Measurements from ENCODE around the gene ZNF750.
"Not testable (repeated sequence)": the region's sequence is repeated elsewhere in the genome, so short reads cannot be mapped to it uniquely, and the experiment has no call there.

Gene ZNF750

DNA sequence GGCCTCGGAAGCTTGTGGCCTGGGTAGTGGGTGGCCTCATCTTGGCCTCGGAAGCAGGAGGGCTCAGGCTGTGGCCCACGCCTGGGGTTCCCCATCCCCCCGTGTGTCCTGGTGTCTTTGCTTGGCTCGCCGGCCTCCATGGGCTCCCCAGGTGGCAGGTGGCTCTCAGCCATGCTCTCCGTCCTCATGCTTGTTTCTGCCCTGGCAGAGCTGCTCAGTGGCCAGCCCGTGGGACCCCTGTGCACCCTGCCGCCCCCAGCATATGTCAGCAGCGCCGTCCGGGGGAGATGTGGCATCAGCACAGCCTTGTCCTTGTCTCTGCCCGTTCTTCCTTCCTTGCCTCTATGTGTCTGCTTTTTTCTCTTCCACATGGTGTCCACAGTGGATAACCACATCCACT is 49.4 kb downstream of the ZNF750 start:
- no peak for FAIRE-seq

GRCh38 chr17:82789806-82790205 is 50.0 kb downstream of the ZNF750 start:
- FAIRE-seq, result no peak

GRCh38 chr17:82789051-82789592 is 50.7 kb downstream of the ZNF750 start:
- FAIRE-seq, result no peak

GRCh38 chr17:82788206-82789001 is 51.4 kb downstream of the ZNF750 start:
- FAIRE-seq, result no peak

DNA sequence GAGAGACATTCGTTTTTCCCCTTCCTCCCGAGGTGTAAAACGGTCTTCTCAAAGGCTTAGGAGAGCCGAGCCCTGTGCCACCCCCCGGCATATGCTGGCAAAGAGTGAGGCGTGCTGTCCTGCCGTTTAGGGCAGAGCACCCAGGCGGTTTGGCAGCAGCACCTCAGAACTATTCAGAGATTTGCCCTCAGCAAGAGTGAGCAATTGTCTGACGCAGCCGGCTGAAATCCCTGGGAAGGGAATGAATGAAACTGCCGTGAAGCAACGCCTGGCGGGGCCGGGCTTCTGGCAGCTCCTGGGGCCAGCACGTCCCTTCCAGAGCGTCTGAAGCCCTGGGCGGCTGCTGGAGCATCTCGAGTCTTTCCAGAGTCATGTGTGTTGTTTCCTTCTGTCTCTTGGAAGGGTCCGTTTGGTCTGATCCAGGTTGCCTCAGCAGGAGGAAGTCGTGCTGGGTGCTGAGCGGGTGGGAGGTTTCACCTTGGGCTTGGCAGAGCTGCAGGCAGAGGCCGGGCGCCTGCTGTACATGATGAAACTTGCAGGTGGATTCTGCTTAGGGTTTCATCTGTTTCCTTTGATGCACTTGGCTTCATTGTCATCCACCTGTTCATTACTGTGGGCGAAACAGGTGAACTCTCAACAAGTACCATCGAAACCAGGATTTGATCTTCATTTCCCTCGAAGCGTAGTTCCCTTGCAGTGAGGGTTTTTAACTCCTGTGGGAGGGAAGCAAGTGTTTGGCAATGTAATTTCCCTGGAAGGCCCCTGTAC is 52.6 kb downstream of the ZNF750 start:
- no peak for FAIRE-seq

DNA sequence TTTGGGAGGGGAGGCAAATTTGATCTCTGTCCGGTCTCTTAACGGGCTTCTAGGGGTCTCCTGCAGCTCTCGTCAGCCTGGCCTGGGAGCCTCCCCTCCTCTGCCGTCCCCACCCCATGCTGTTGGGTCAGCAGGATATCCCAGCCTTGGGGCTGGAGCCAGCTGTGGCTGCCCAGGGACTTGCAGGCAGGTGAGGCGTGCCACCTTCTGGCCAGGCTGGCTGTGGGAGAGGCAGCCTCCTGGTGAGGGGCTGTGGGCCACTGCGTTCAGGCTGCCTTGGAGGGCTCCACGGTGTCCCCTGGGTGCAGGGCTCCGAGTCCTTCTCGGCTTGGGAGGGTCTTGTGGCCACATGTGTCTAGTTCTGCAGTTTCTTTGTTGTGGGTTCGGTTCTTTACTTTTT is 53.4 kb downstream of the ZNF750 start:
- FAIRE-seq, result no peak

DNA sequence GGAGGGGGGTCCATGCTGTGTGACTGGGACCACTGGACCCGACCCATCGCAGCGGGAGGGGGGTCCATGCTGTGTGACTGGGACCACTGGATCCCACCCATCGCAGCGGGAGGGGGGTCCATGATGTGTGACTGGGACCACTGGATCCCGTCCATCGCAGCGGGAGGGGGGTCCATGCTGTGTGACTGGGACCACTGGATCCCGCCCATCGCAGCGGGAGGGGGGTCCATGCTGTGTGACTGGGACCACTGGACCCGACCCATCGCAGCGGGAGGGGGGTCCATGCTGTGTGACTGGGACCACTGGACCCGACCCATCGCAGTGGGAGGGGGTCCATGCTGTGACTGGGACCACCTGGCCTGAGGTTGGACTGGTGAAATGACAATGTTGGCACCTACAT is 54.2 kb downstream of the ZNF750 start:
- FAIRE-seq, result not testable (repeated sequence)

GRCh38 chr17:82783498-82783897 is 56.3 kb downstream of the ZNF750 start:
- no peak for FAIRE-seq

DNA sequence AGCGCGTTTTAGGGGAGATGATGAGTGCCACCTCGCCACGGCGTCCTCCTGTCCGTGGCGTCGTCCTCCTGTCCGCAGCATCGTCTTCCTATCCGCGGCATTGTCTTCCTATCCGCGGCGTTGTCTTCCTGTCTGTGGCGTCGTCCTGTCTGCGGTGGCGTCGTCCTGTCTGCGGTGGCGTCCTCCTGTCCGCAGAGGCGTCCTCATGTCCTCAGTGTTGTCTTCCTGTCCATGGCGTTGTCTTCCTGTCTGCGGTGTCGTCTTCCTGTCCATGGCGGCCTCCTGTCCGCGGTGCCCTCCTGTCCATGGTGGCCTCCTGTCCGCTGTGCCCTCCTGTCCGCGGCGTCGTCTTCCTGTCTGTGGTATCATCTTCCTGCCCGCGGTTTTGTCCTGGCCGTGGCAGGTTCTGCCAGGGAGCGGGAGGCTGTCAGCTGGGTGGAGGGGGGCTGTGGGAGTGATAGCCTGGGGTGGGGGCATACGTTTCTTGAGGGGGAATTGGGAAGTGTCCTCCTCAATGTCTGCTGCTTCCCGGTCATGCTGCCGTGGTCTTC is 57.1 kb downstream of the ZNF750 start:
- FAIRE-seq, result no peak

DNA sequence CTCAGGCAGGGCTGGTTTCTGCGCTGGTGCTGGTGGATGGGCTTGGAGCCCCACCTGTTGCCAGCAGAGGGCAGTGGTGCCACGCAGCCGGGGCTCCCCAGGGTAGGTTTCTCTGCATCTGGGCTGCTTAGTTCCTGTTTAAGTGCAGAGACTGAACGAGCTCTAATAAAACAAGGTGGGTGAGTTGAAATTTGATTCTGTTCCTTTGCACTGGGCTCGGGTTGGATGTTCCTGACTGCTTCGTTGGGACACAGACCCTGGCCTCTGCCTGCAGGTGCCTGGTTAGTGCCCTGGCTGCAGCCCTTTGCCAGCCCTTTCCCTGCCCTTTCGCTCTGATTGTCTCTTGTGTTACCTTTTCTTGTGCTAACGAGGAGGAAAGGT is 57.9 kb downstream of the ZNF750 start:
- FAIRE-seq, result no peak

DNA sequence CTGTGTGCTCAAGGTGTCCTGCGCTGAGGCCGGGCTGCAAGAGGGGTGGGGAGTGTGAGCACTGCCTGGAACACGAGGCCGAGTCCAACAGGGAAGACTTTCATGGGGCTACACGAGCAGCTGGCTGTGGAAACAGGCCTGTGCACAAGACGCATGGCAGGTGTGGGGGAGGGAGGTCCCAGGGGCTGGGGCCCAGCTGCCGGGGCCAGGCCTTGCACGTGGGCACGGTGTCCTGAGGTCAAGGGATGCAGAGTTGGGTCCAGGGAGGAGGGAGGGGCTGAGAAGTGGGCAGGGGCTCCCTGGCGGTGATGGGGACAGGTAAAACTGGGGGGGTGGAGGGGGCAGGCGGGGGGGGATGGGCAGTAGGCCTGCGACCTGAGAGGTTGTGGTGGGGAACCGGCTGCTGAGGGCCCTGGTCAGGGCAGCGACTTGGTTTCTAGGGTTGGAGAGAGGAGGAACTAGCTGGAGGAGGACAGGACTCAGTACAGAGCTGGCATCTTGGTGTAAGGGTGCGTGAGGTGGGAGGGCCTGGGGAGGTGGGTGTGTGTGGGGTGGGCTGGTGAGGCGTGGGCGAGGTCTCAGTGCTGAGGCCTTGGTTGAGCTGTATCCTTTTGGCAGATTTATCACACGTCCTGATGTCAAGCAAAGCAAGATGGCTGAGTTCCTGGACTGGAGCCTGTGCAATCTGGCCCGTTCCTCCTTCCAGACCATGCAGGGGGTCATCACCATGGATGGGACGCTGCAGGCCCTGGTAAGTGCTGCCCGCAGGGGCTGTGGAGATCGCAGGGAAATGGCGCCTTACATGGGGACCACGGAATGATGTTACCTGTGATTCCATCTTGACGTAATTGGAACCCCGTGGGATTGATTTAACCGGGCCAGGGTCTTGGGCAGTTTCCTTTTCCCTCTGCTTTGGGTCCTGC is 58.6 kb downstream of the ZNF750 start:
- no peak for FAIRE-seq

DNA sequence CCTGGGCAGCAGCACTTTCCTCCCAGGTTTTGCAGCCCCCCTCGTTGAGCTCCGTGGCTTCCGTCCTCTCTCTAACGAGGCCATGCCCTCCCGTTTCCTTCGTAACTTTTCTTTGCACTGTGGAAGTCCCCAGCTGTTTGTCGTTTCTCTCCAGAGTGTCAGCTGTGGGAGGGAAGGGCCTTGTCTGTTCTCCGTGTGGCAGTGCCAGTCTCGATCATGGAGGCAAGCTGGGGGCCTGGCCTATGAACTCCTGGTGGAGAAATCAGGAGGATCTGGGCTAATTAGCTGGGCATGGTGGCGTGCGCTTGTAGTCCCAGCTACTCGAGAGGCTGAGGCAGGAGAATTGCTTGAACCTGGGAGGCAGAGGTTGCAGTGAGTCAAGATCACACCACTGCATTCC is 59.6 kb downstream of the ZNF750 start:
- FAIRE-seq, result no peak

DNA sequence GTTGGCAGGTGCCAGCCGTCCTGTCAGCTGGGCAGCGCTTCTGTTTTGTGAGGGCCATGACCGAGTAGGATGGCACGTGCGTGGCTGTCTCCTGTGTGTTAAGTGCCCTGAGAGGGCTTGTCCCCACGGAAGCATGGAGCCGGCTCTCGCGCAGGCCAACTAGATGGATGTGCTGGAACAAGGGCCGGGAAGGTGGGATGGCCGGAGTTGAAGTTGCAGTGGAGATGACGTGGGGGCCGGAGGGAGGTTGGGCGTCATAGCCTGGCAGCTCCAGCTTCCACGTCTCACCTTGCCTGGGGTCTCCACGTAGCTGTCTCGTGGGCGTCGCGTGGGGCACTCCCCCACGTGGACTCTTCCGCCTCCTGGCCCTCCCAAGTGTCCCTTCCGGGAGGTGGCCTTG is 60.3 kb downstream of the ZNF750 start:
- FAIRE-seq, result no peak
